ENCODE results near the gene KRT1.
"Not testable (repeated sequence)": the region's sequence is repeated elsewhere in the genome, so short reads cannot be mapped to it uniquely, and the experiment has no call there.

Gene KRT1

GRCh38 chr12:52680363-52680762 is at the start of gene KRT1:
Gene KRT1, minus strand, starts transcription at chr12:52680407. Its CDS starts 59 bp downstream, at chr12:52680348.
- DNase-seq (ENCODE audit: low read depth in 1 of 2, low spot score in 1 of 2) = no peak

GRCh38 chr12:52729147-52729546 is 48.9 kb upstream of the KRT1 start:
- DNase-seq (ENCODE audit: low read depth in 1 of 2, low spot score in 1 of 2) = no peak

GRCh38 chr12:52728374-52728773 is 48.2 kb upstream of the KRT1 start:
- DNase-seq (ENCODE audit: low read depth in 1 of 2, low spot score in 1 of 2) = no peak

- DNase-seq (ENCODE audit: low read depth in 1 of 2, low spot score in 1 of 2) = no peak
These were observed 46.8 kb upstream of the KRT1 start for GRCh38 chr12:52727037-52727436.

- no peak for DNase-seq (ENCODE audit: low read depth in 1 of 2, low spot score in 1 of 2)
These were observed 46.2 kb upstream of the KRT1 start for GRCh38 chr12:52726451-52726850.

GRCh38 chr12:52724384-52724783 is 44.2 kb upstream of the KRT1 start:
- no peak for DNase-seq (ENCODE audit: low read depth in 1 of 2, low spot score in 1 of 2)

- DNase-seq (ENCODE audit: low read depth in 1 of 2, low spot score in 1 of 2) = no peak
These were observed 42.5 kb upstream of the KRT1 start for GRCh38 chr12:52722680-52723079.

- no peak for DNase-seq (ENCODE audit: low read depth in 1 of 2, low spot score in 1 of 2)
These were observed 41.7 kb upstream of the KRT1 start for GRCh38 chr12:52721838-52722470.

GRCh38 chr12:52720365-52720886 is 40.2 kb upstream of the KRT1 start:
- no peak for DNase-seq (ENCODE audit: low read depth in 1 of 2, low spot score in 1 of 2)

- DNase-seq (ENCODE audit: low read depth in 1 of 2, low spot score in 1 of 2) = no peak
These were observed 35.9 kb upstream of the KRT1 start for GRCh38 chr12:52716061-52716460.

- DNase-seq (ENCODE audit: low read depth in 1 of 2, low spot score in 1 of 2) = no peak
These were observed 35.2 kb upstream of the KRT1 start for GRCh38 chr12:52715416-52715815.

- no peak for DNase-seq (ENCODE audit: low read depth in 1 of 2, low spot score in 1 of 2)
These were observed 34.7 kb upstream of the KRT1 start for GRCh38 chr12:52714887-52715281.

GRCh38 chr12:52713960-52714886 is 34.0 kb upstream of the KRT1 start:
- no peak for DNase-seq (ENCODE audit: low read depth in 1 of 2, low spot score in 1 of 2)

- not testable (repeated sequence) for DNase-seq (ENCODE audit: low read depth in 1 of 2, low spot score in 1 of 2)
These were observed 31.9 kb upstream of the KRT1 start for GRCh38 chr12:52712122-52712521.

GRCh38 chr12:52710730-52711129 is 30.5 kb upstream of the KRT1 start:
- no peak for DNase-seq (ENCODE audit: low read depth in 1 of 2, low spot score in 1 of 2)

- no peak for DNase-seq (ENCODE audit: low read depth in 1 of 2, low spot score in 1 of 2)
These were observed 27.8 kb upstream of the KRT1 start for GRCh38 chr12:52708010-52708409.

GRCh38 chr12:52704464-52704863 is 24.3 kb upstream of the KRT1 start:
- no peak for DNase-seq (ENCODE audit: low read depth in 1 of 2, low spot score in 1 of 2)

- no peak for DNase-seq (ENCODE audit: low read depth in 1 of 2, low spot score in 1 of 2)
These were observed 23.7 kb upstream of the KRT1 start for GRCh38 chr12:52703878-52704277.

- no peak for DNase-seq (ENCODE audit: low read depth in 1 of 2, low spot score in 1 of 2)
These were observed 23.2 kb upstream of the KRT1 start, which contains the start of gene KRT77 for GRCh38 chr12:52703424-52703823. Gene KRT77, minus strand, starts transcription at chr12:52703524. Its CDS starts 90 bp downstream, at chr12:52703434.

- no peak for DNase-seq (ENCODE audit: low read depth in 1 of 2, low spot score in 1 of 2)
These were observed 22.1 kb upstream of the KRT1 start for GRCh38 chr12:52702338-52702737.

GRCh38 chr12:52701281-52701680 is 21.1 kb upstream of the KRT1 start:
- no peak for DNase-seq (ENCODE audit: low read depth in 1 of 2, low spot score in 1 of 2)

- DNase-seq (ENCODE audit: low read depth in 1 of 2, low spot score in 1 of 2) = no peak
These were observed 19.8 kb upstream of the KRT1 start for GRCh38 chr12:52699960-52700359.

Data from activated T-helper 1 cell treated with anti-CD3 and anti-CD28 coated beads, Interleukin-2, amount 50 U/mL, for 16 hours (primary cell).